Kidney (tissue), 14 donors: ENCODE data around the gene GRPR. TPM values are rescaled to one million over a fixed set of nuclear protein-coding genes. Genes with fewer than 3 reads are reported as not detected.

ENCODE experiments used
- DNase-seq, 5 donors: peaks; one replicate each; pipeline ENCODE4 v3.0.0-alpha.2; 2013 to 2020
- FAIRE-seq: peaks from 2 replicates; lab custom pipeline; 2012; peaks lifted over from hg19 to GRCh38; lab: Jason Lieb, UNC
- H3K27ac ChIP-seq, 2 donors: one replicate each; pipeline ENCODE4 v1.7.0; 2013; ENCODE audit warnings: low read depth in 2 of 2, low read length in 2 of 2, inconsistent platforms in 1 of 2
- H3K27me3 ChIP-seq: one replicate; pipeline ENCODE4 v1.7.1; 2013; ENCODE audit warnings: low read length, inconsistent platforms; ENCODE audit not compliant: control insufficient read depth, insufficient read depth
- H3K36me3 ChIP-seq, 3 donors: one replicate each; pipeline versions ENCODE4 v1.7.0 to v1.7.1; 2013; ENCODE audit warnings: low read length in 3 of 3, control low read depth in 1 of 3, inconsistent platforms in 1 of 3; ENCODE audit not compliant: insufficient read depth in 3 of 3, control insufficient read depth in 2 of 3
- H3K4me1 ChIP-seq, 3 donors: one replicate each; pipeline versions ENCODE4 v1.7.0 to v1.7.1; 2013; ENCODE audit warnings: low read length in 3 of 3, inconsistent platforms in 1 of 3, low read depth in 1 of 3; ENCODE audit not compliant: control insufficient read depth in 2 of 3, insufficient read depth in 2 of 3
- H3K4me3 ChIP-seq, 3 donors: one replicate each; pipeline versions ENCODE4 v1.7.0 to v1.8.1; 2013; ENCODE audit warnings: low read length in 3 of 3, control low read depth in 1 of 3, inconsistent platforms in 1 of 3
- H3K9ac ChIP-seq, 3 donors: one replicate each; pipeline versions ENCODE4 v1.7.0 to v1.7.1; 2013; ENCODE audit warnings: low read length in 3 of 3, control low read depth in 1 of 3, inconsistent platforms in 1 of 3
- H3K9me3 ChIP-seq, 3 donors: one replicate each; pipeline versions ENCODE4 v1.7.0 to v1.7.1; 2013; ENCODE audit warnings: low read length in 3 of 3, control low read depth in 1 of 3, inconsistent platforms in 1 of 3; ENCODE audit not compliant: control insufficient read depth in 2 of 3, insufficient read depth in 1 of 3
- intact Hi-C: fragments of 100-400 bp; cut with DNase I; formaldehyde crosslinking; loops from one replicate; pipeline ENCODE4 v1.11.1; 2022
- polyA plus RNA-seq: library from polyadenylated mRNA; stranded (reverse); fragments of 350-450 nt; fragmentation: Illumina TruSeq; extraction: RNeasy Lipid Tissue Mini Kit (QIAGEN cat#74804); gene quantifications from one replicate; pipeline ENCODE4 v1.2.3, GENCODE V29; 2014; ENCODE audit warnings: low read depth, low replicate concordance; ENCODE audit not compliant: insufficient read depth
- total RNA-seq: library from RNA; stranded (reverse); fragmentation: NEBNext Ultra II Directional; extraction: Animal tissue kit (Norgen Biotek cat#: 25700); gene quantifications from one replicate; pipeline ENCODE4 v1.2.1, GENCODE V29; 2021
- TF ChIP-seq, protein P1 (sequence below): IDR thresholded peaks from 3 replicates; pipeline ENCODE4 v1.5.1; 2012; ENCODE audit warnings: mild to moderate bottlenecking, moderate library complexity, borderline replicate concordance; ENCODE audit not compliant: insufficient read depth; ENCODE audit errors: extremely low read depth
- donor health status: control.
- donor health status: control.
- donor health status: control.
- donor health status: control.
- donor health status: control.
- donor health status: DM: yes; HTN: yes; CAD: no.
- donor health status: Normal renal cell carcinoma (clear cell type).

Gene GRPR
- total and polyA plus RNA-seq, 2 donors from 2014 or later: 0.25 TPM; not detected in 1

DNA sequence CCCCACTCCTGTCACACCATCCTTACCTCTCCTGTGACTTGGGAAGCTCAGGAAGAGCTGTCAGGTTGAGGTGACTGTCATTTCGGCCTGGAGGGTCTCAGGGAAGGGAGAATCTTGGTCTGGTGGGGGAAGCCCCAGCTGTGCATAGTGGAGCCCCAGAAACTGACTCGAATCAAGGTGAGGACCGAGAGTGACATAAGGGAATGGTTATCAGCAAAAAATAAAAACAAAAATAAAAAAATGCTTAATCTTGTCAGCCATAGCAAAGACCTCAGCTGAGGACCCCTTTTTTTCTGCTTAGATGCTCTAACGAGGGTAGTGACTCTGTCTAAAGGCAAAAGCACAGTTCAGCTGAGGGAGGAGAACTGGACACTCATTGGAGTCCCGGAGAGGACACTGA lies 43.8 kb downstream of the GRPR start, which contains the start of gene MAGEB17:
Gene MAGEB17 (plus strand): TSS at position 301 of the 400 bp plus-strand sequence. CDS start 2,902 bp downstream, outside the sequence.
- DNase-seq: no peak
- intact Hi-C loops: no loop called here
- no peak within 1 kb of the TSS for H3K27ac ChIP-seq
- FAIRE-seq: no peak
- no peak within 1 kb of the TSS for H3K9ac ChIP-seq
- H3K27me3 ChIP-seq: no peaks in the 10 kb centered on the region
- no peaks in the 10 kb centered on the region for H3K4me1 ChIP-seq
- H3K4me3 ChIP-seq: no peak within 1 kb of the TSS
- TF ChIP-seq, protein P1, sequence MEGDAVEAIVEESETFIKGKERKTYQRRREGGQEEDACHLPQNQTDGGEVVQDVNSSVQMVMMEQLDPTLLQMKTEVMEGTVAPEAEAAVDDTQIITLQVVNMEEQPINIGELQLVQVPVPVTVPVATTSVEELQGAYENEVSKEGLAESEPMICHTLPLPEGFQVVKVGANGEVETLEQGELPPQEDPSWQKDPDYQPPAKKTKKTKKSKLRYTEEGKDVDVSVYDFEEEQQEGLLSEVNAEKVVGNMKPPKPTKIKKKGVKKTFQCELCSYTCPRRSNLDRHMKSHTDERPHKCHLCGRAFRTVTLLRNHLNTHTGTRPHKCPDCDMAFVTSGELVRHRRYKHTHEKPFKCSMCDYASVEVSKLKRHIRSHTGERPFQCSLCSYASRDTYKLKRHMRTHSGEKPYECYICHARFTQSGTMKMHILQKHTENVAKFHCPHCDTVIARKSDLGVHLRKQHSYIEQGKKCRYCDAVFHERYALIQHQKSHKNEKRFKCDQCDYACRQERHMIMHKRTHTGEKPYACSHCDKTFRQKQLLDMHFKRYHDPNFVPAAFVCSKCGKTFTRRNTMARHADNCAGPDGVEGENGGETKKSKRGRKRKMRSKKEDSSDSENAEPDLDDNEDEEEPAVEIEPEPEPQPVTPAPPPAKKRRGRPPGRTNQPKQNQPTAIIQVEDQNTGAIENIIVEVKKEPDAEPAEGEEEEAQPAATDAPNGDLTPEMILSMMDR: no peak
- H3K9me3 ChIP-seq: no peaks in the 10 kb centered on the region
- no peaks in the 10 kb centered on the region for H3K36me3 ChIP-seq

DNA sequence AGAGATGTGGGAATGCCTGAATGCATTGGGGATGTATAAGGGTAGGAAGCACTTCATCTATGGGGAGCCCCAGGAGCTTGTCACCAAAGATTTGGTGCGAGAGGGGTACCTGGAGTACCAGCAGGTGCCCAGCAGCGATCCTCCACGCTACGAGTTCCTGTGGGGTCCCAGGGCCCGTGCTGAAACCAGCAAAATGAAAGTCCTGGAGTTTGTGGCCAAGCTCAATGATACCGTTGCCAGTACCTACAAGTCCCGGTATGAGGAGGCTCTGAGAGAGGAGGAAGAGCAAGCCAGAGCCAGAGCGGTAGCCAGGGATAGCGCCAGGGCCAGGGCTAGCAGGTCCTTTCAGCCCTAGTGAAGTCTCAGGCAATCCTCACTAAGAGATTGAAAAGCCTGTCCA lies 47.7 kb downstream of the GRPR start:
- TF ChIP-seq, protein P1: no peak
- Histone ChIP-seq H3K4me3 (no peak overlapping the region), H3K9me3 (no peaks in the 10 kb centered on the region), H3K9ac (no peak overlapping the region), H3K4me1 (no peaks in the 10 kb centered on the region), H3K36me3 (no peaks in the 10 kb centered on the region), H3K27ac (no peak overlapping the region), H3K27me3 (no peaks in the 10 kb centered on the region)
- DNase-seq (no peak), FAIRE-seq (no peak)
- intact Hi-C loops: no loop called here

DNA sequence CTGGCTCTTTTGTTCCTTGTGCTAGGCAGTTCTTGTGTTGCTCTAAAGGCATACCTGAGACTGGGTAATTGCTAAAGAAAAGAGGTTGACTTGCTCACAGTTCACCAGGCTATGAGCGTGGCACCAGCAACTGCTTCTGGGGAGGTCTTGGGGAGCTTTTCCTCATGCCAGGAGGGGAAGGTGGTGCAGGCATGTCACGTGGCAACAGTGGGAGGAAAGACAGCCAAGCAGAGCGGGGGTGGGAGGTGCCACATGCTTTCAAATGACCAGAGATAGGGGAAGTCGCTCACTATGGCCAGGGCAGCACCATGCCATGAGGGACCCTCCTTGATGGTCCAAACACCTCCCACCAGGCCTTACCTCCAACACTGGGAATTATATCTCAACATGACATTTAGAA lies 48.6 kb downstream of the GRPR start:
- Histone ChIP-seq H3K9ac (no peak overlapping the region), H3K4me3 (no peak overlapping the region), H3K27me3 (no peaks in the 10 kb centered on the region), H3K27ac (no peak overlapping the region), H3K4me1 (no peaks in the 10 kb centered on the region), H3K9me3 (no peaks in the 10 kb centered on the region), H3K36me3 (no peaks in the 10 kb centered on the region)
- DNase-seq: no peak
- no peak for FAIRE-seq
- TF ChIP-seq, protein P1: no peak
- intact Hi-C loops: no loop called here

DNA sequence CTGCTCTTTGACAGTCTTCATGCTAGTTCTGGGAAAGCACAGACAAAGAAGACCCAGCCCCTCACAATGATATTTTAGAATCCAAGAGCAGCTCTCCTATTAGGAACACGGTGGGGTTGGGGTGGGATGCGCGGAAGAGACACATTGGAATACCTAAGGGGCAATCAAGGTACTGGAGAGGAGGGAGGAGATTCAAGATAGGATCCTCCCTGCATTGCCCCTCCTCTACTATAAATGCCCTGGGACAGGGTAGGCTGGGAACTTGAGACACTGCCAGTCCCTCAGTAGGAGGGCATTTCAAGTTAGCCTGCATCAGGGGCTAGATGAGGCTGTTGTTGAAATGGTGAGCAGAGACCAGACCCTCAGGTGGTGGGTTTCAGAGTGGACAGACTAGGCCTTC lies 49.0 kb downstream of the GRPR start:
- no peaks in the 10 kb centered on the region for H3K4me1 ChIP-seq
- H3K36me3 ChIP-seq: no peaks in the 10 kb centered on the region
- TF ChIP-seq, protein P1: no peak
- no peaks in the 10 kb centered on the region for H3K27me3 ChIP-seq
- intact Hi-C loops: no loop called here
- no peak overlapping the region for H3K4me3 ChIP-seq
- no peak for DNase-seq
- no peak overlapping the region for H3K9ac ChIP-seq
- H3K27ac ChIP-seq: no peak overlapping the region
- FAIRE-seq: no peak
- H3K9me3 ChIP-seq: no peaks in the 10 kb centered on the region
